Cardiac muscle cell (in vitro differentiated cells and primary cell): ENCODE measurements around the gene RENBP. TPM values are rescaled to one million over a fixed set of nuclear protein-coding genes. Genes with fewer than 3 reads are reported as not detected.

Experiments used
- DNase-seq, 2 donors: peaks; one replicate each; pipeline versions ENCODE4 v3.0.0 to v3.0.0-alpha.2; 2010 to 2017; ENCODE audit warnings: low read depth in 1 of 2, low spot score in 1 of 2
- H3K27ac ChIP-seq: fragments of 200-600 bp; sonication (generic); 2 replicates; pipeline ENCODE4 v1.5.1; 2016
- H3K27me3 ChIP-seq: fragments of 200-600 bp; sonication (generic); 2 replicates; pipeline ENCODE4 v1.6.0; 2016; ENCODE audit warnings: control low read depth
- H3K36me3 ChIP-seq: fragments of 200-600 bp; sonication (generic); 2 replicates; pipeline ENCODE4 v1.5.1; 2016; ENCODE audit warnings: control low read depth
- H3K4me1 ChIP-seq: fragments of 200-600 bp; sonication (generic); 2 replicates; pipeline ENCODE4 v1.8.1; 2017; ENCODE audit warnings: low read depth, mild to moderate bottlenecking, mixed run types
- H3K4me3 ChIP-seq: fragments of 200-600 bp; sonication (generic); 2 replicates; pipeline ENCODE4 v1.5.1; 2016; ENCODE audit warnings: mild to moderate bottlenecking
- H3K9me3 ChIP-seq: fragments of 200-600 bp; sonication (generic); 2 replicates; pipeline ENCODE4 v1.5.1; 2017; ENCODE audit warnings: low read depth, mild to moderate bottlenecking, control low read depth
- polyA plus RNA-seq: library from polyadenylated mRNA; unstranded; fragments of >200 nt; fragmentation: Nextera tagmentation; extraction: Ambion mirVana; gene quantifications from 2 replicates; pipeline ENCODE4 v1.2.1, GENCODE V29; 2016
- total RNA-seq: library from RNA; depleted of rRNA; stranded (reverse); fragments of >200 nt; gene quantifications from 2 replicates; pipeline ENCODE4 v1.2.3, GENCODE V29; 2016
- TF ChIP-seq, protein P1 (sequence below): IDR thresholded peaks from 2 replicates; pipeline ENCODE4 v1.5.1; 2012; ENCODE audit warnings: low read depth, mild to moderate bottlenecking, low read length

RENBP gene
- total and polyA plus RNA-seq, 2 experiments from 2014 or later = 7.4 to 12.4 TPM

DNA sequence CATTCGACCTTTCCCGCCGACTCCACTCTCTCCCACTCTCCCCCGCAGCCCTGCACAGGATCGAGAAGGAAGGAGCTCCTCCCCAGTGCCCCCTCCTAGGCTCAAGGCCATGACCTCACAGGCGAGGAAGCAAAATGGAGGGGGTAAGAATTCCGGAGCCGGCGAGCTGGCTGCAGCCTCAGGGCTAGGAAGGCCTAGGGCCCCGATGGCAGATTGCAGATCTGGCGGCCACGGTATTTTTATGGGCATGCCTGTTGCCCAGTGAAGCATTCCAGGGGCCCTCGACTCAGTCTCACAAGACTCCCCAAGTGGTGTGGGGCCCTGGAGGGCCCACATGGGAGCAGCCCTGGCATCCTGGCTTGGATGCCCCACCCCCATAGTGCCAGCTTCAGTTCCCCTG lies 57.5 kb downstream of the RENBP start:
- TF ChIP-seq, protein P1, sequence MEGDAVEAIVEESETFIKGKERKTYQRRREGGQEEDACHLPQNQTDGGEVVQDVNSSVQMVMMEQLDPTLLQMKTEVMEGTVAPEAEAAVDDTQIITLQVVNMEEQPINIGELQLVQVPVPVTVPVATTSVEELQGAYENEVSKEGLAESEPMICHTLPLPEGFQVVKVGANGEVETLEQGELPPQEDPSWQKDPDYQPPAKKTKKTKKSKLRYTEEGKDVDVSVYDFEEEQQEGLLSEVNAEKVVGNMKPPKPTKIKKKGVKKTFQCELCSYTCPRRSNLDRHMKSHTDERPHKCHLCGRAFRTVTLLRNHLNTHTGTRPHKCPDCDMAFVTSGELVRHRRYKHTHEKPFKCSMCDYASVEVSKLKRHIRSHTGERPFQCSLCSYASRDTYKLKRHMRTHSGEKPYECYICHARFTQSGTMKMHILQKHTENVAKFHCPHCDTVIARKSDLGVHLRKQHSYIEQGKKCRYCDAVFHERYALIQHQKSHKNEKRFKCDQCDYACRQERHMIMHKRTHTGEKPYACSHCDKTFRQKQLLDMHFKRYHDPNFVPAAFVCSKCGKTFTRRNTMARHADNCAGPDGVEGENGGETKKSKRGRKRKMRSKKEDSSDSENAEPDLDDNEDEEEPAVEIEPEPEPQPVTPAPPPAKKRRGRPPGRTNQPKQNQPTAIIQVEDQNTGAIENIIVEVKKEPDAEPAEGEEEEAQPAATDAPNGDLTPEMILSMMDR = no peak
- Histone ChIP-seq H3K4me3 (no peak overlapping the region), H3K27me3 (peaks cover 32% of the 10 kb centered on the region)

GRCh38 chrX:153885968-153886903 lies 58.2 kb downstream of the RENBP start, which contains the start of gene L1CAM:
L1CAM (minus strand) TSS chrX:153886173; CDS start chrX:153875836, 10,337 bp downstream.
- Histone ChIP-seq H3K36me3 (no peaks in the 10 kb centered on the region), H3K4me1 (no peaks in the 10 kb centered on the region), H3K4me3 (peak within 1 kb of the TSS; percentile 10), H3K27me3 (peaks cover 32% of the 10 kb centered on the region), H3K27ac (no peak within 1 kb of the TSS), H3K9me3 (no peaks in the 10 kb centered on the region)
- TF ChIP-seq, protein P1 = no peak
- DNase-seq = peak in 1 of 2 donors; percentile 21

More for the DNA sequence above, 57.5 kb downstream of the RENBP start:
- H3K4me1 ChIP-seq = no peaks in the 10 kb centered on the region
- DNase-seq = no peak
- H3K9me3 ChIP-seq = no peaks in the 10 kb centered on the region
- H3K36me3 ChIP-seq = no peaks in the 10 kb centered on the region
- H3K27ac ChIP-seq = no peak overlapping the region

Other genes with a start within 250 kb of the RENBP start
- gene BCAP31, start 220.3 kb downstream of the RENBP start, total RNA-seq = 74.7 and 94.0 TPM in 2 replicates
- 189 and 269 TPM in 2 replicates for gene BCAP31, start 220.3 kb downstream of the RENBP start, polyA plus RNA-seq
- 23.8 and 28.7 TPM in 2 replicates for gene ABCD1, start 219.8 kb downstream of the RENBP start, total RNA-seq
- gene ABCD1, start 219.8 kb downstream of the RENBP start, polyA plus RNA-seq = 14.6 and 15.3 TPM in 2 replicates
- gene PLXNB3, start 180.4 kb downstream of the RENBP start, total RNA-seq = 0.48 and 0.85 TPM in 2 replicates
- 0.34 and 1.4 TPM in 2 replicates for gene PLXNB3, start 180.4 kb downstream of the RENBP start, polyA plus RNA-seq
- gene SRPK3, start 163.6 kb downstream of the RENBP start, total RNA-seq = not detected in 2 replicates
- gene SRPK3, start 163.6 kb downstream of the RENBP start, polyA plus RNA-seq = 0.57 and 0.71 TPM in 2 replicates
- gene IDH3G, start 150.3 kb downstream of the RENBP start, total RNA-seq = 107 and 110 TPM in 2 replicates
- gene IDH3G, start 150.3 kb downstream of the RENBP start, polyA plus RNA-seq = 99.8 and 146 TPM in 2 replicates
- 124 and 242 TPM in 2 replicates for gene SSR4, start 150.0 kb downstream of the RENBP start, total RNA-seq
- gene SSR4, start 150.0 kb downstream of the RENBP start, polyA plus RNA-seq = 275 and 374 TPM in 2 replicates
- gene PDZD4, start 114.1 kb downstream of the RENBP start, total RNA-seq = 5.4 and 5.8 TPM in 2 replicates
- gene PDZD4, start 114.1 kb downstream of the RENBP start, polyA plus RNA-seq = 0.50 and 1.7 TPM in 2 replicates
- 0.86 and 1.1 TPM in 2 replicates for gene L1CAM, start 58.5 kb downstream of the RENBP start, total RNA-seq
- gene L1CAM, start 58.5 kb downstream of the RENBP start, polyA plus RNA-seq = 1.4 and 1.5 TPM in 2 replicates
- not detected in 2 replicates for gene AVPR2, start 40.0 kb downstream of the RENBP start, total RNA-seq
- 0.11 TPM in 1 of 2 replicates, not detected in the other for gene AVPR2, start 40.0 kb downstream of the RENBP start, polyA plus RNA-seq
- 20.5 and 47.4 TPM in 2 replicates for gene ARHGAP4, start 18.4 kb downstream of the RENBP start, total RNA-seq
- 16.5 and 30.1 TPM in 2 replicates for gene ARHGAP4, start 18.4 kb downstream of the RENBP start, polyA plus RNA-seq
- 90.1 and 127 TPM in 2 replicates for gene NAA10, start 9.6 kb downstream of the RENBP start, total RNA-seq
- gene NAA10, start 9.6 kb downstream of the RENBP start, polyA plus RNA-seq = 163 and 186 TPM in 2 replicates
- 72.7 and 85.6 TPM in 2 replicates for gene HCFC1, start 27.2 kb upstream of the RENBP start, total RNA-seq
- gene HCFC1, start 27.2 kb upstream of the RENBP start, polyA plus RNA-seq = 21.5 and 30.1 TPM in 2 replicates
- gene TMEM187, start 28.1 kb upstream of the RENBP start, total RNA-seq = 12.9 and 13.4 TPM in 2 replicates
- 12.9 and 14.6 TPM in 2 replicates for gene TMEM187, start 28.1 kb upstream of the RENBP start, polyA plus RNA-seq
- gene IRAK1, start 75.3 kb upstream of the RENBP start, total RNA-seq = 22.7 and 27.3 TPM in 2 replicates
- gene IRAK1, start 75.3 kb upstream of the RENBP start, polyA plus RNA-seq = 31.1 and 31.7 TPM in 2 replicates
- 57.2 and 64.5 TPM in 2 replicates for gene MECP2, start 153.1 kb upstream of the RENBP start, total RNA-seq
- gene MECP2, start 153.1 kb upstream of the RENBP start, polyA plus RNA-seq = 15.6 and 17.9 TPM in 2 replicates
- not detected in 2 replicates for gene OPN1LW, start 199.6 kb upstream of the RENBP start, total RNA-seq
- gene OPN1LW, start 199.6 kb upstream of the RENBP start, polyA plus RNA-seq = not detected in 2 replicates
- not detected in 2 replicates for gene OPN1MW, start 238.0 kb upstream of the RENBP start, total RNA-seq
- gene OPN1MW, start 238.0 kb upstream of the RENBP start, polyA plus RNA-seq = not detected in 2 replicates